Measurements from ENCODE around the gene SLC22A15. TPM values are rescaled to one million over a fixed set of nuclear protein-coding genes. Genes with fewer than 3 reads are reported as not detected.

Gene SLC22A15
- total RNA-seq, 6 experiments from 2014 or later: 3.2 to 5.9 (median 4.1) TPM

GRCh38 chr1:116012716-116013115 is 36.4 kb downstream of the SLC22A15 start:
- Mint-ChIP-seq H3K4me3 (no peak overlapping the region), H3K27me3 (ENCODE audit: insufficient read depth) (no peaks in the 10 kb centered on the region; the same call in 1 of the 2 replicates), H3K36me3 (ENCODE audit: low read depth) (peaks cover 4% of the 10 kb centered on the region; the same call in 1 of the 2 replicates), H3K27ac (no peak overlapping the region), H3K9me3 (no peaks in the 10 kb centered on the region), H3K4me1 (ENCODE audit: low read depth) (peaks cover 11% of the 10 kb centered on the region)
- DNase-seq: no peak
- no peak for TF ChIP-seq CTCF (IDR thresholded peaks at IDR 0.05)

- H3K27me3 Mint-ChIP-seq (ENCODE audit: insufficient read depth): no peaks in the 10 kb centered on the region; the same call in 1 of the 2 replicates
- H3K36me3 Mint-ChIP-seq (ENCODE audit: low read depth): no peaks in the 10 kb centered on the region; the same call in 1 of the 2 replicates
- no peak overlapping the region for H3K27ac Mint-ChIP-seq
- H3K4me1 Mint-ChIP-seq (ENCODE audit: low read depth): peaks cover 10% of the 10 kb centered on the region; the same call in 1 of the 2 replicates
- H3K9me3 Mint-ChIP-seq: no peaks in the 10 kb centered on the region
- H3K4me3 Mint-ChIP-seq: no peak overlapping the region
- no peak for DNase-seq
- no peak for TF ChIP-seq CTCF (IDR thresholded peaks at IDR 0.05)
Observed at GRCh38 chr1:116015679-116016078, 39.4 kb downstream of the SLC22A15 start.

- Mint-ChIP-seq H3K9me3 (no peaks in the 10 kb centered on the region), H3K27ac (no peak overlapping the region), H3K4me1 (ENCODE audit: low read depth) (peaks cover 11% of the 10 kb centered on the region; the same call in 1 of the 2 replicates), H3K27me3 (ENCODE audit: insufficient read depth) (no peaks in the 10 kb centered on the region; the same call in 1 of the 2 replicates), H3K4me3 (no peak overlapping the region), H3K36me3 (ENCODE audit: low read depth) (no peaks in the 10 kb centered on the region; the same call in 1 of the 2 replicates)
- no peak for TF ChIP-seq CTCF (IDR thresholded peaks at IDR 0.05)
- no peak for DNase-seq
Observed at GRCh38 chr1:116018007-116018406, 41.7 kb downstream of the SLC22A15 start.

GRCh38 chr1:116019653-116020253 is 43.4 kb downstream of the SLC22A15 start:
- H3K27me3 Mint-ChIP-seq (ENCODE audit: insufficient read depth): no peaks in the 10 kb centered on the region; the same call in 1 of the 2 replicates
- no peak for TF ChIP-seq CTCF (IDR thresholded peaks at IDR 0.05)
- no peaks in the 10 kb centered on the region; the same call in 1 of the 2 replicates for H3K36me3 Mint-ChIP-seq (ENCODE audit: low read depth)
- no peak overlapping the region for H3K4me3 Mint-ChIP-seq
- DNase-seq: no peak
- no peak overlapping the region for H3K27ac Mint-ChIP-seq
- H3K9me3 Mint-ChIP-seq: no peaks in the 10 kb centered on the region
- H3K4me1 Mint-ChIP-seq (ENCODE audit: low read depth): peaks cover 11% of the 10 kb centered on the region; the same call in 1 of the 2 replicates

- peaks cover 5% of the 10 kb centered on the region; the same call in 1 of the 2 replicates for H3K4me1 Mint-ChIP-seq (ENCODE audit: low read depth)
- no peaks in the 10 kb centered on the region; the same call in 1 of the 2 replicates for H3K36me3 Mint-ChIP-seq (ENCODE audit: low read depth)
- no peaks in the 10 kb centered on the region for H3K9me3 Mint-ChIP-seq
- no peaks in the 10 kb centered on the region for H3K27me3 Mint-ChIP-seq (ENCODE audit: insufficient read depth)
- no peak overlapping the region for H3K4me3 Mint-ChIP-seq
- peak; percentile 51 for DNase-seq
- TF ChIP-seq CTCF (IDR thresholded peaks at IDR 0.05): peak; percentile 88
- no peak overlapping the region for H3K27ac Mint-ChIP-seq
Observed at GRCh38 chr1:116020668-116021272, 44.5 kb downstream of the SLC22A15 start.
